HUDEP-2 (cell line): ENCODE data around the gene NXN.
"Not testable (repeated sequence)": the region's sequence is repeated elsewhere in the genome, so short reads cannot be mapped to it uniquely, and the experiment has no call there.

ENCODE experiments used
- DNase-seq, 76 experiments: peaks; one replicate each; lab custom pipeline; 2025; ENCODE audit not compliant: unreplicated experiment in 76 of 76; lab: John Stamatoyannopoulos, UW

The NXN gene

DNA sequence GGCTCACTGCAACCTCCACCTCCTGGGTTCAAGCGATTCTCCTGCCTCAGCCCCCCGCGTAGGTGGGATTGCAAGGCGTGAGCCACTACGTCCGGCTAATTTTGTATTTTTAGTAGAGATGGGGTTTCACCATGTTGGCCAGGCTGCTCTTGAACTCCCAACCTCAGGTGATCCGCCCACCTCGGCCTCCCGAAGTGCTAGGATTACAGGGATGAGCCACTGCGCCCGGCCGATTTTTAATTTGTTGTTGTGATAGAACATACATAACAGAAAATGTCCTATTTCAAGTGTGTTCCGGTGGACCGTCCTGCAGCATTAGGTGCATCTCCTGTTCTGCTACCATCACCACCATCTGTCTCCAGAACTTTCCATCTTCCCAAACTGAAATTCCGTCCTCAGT is 55.3 kb downstream of the NXN start:
- DNase-seq = not testable (repeated sequence)

DNA sequence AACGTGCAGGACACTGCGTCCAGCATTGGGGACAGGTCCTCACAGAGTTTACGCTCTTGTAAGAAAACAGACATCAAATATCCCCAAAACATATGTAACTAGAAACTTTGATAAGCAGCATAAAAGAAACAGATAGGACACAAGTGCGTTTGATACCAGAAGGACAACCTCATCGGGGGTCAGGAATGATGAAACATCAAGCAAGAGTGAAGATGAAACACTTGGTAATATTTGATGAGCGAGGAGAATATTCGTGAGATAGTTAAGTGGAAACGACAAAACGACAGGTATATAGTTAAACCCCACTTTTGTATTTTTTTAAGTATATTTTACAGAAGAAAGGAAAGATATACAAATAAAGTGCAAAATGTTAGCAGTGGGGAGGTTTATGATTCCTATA is 55.9 kb downstream of the NXN start:
- DNase-seq = no peak

DNA sequence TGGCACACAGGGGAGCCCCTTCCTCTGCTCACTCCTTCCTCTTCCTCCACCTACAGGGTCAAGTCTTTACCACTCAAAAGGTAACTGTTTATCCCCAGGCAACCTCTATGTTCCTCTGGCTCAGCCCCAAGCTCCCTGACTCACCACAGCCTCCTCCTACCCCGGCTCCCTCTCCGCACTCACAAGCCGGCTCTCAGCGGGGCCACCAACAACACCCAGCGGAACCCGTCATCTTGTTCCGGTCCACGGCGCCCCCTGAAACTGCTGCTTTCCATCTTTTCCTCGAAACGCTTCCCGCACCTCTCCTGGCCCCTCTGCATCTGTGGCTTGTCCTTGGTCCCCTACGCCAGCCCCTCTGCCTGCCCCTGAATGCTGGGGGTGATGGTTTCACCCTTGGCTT is 58.4 kb downstream of the NXN start:
- DNase-seq = no peak

DNA sequence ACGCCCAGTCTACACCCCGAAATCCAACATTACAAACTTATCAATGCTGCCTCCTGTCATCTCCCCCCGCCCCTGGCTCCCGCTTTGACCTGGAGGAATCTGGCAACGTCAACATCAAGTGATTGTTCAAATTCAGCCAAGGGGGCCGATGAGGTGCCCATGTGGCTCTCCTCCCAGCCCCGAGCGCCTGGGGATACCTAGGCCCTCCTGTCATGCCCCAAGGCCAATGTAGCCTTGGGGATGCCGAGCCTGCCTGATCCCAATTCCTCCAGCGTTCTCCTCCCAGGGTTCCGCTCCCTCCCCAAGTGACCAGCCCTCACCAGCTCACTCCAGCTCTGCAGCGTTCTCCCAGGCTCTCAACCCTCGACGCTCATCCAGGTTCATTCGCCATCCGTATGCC is 59.4 kb downstream of the NXN start:
- no peak for DNase-seq

DNA sequence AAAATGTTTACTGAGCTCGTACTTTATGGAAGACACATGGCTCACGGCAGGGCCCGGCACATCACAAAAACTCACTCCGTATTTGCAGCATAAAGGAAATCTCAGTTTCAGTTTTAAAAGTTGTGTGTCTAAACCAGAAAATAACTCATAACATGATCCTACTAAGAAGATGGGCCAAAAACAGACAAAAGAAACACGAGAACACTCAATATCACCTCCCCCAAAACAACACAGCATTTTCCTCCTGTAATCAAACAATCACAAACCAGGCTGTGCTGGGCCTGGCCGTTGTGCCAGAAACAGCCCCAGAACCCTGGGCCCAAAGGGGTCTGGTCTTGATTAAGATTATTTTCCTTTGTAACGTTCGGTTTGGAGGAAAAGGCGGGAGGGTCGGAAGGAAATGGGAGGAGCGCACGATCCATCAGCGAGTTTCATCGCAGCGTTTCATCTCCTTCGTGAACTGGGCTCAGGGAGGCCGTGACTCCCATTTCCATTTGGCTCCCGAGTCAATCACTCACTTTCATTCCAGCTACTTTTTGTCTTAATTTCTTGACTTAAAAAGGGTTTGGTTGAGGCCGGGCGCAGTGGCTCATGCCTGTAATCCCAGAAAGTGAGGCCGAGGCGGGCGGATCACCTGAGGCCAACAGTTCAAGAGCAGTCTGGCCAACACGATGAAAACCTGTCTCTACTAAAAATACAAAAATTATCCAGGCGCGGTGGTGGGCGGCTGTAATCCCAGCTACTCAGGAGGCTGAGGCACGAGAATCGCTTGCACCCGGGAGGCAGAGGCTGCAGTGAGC is 61.4 kb downstream of the NXN start:
- DNase-seq = no peak

DNA sequence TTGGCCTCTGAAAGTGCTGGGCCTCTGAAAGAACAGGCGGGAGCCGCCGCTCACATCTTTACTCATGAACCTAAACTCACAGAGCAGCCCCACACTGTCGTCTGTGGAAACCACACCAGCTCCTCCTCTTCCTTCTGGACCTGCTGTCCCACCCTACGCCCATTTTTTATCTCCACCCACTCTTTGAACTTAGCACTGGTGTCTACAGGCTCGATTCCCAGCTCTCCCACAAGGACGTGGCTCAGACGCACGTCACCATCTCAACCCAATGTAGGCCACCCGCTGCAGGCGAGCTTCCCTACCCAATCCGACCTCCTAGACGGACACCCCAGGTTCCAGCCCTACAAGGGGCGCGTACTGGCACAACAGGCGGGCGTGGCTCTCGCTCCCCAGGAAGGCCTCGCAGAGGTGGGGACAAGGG is 62.2 kb downstream of the NXN start:
- DNase-seq = no peak

DNA sequence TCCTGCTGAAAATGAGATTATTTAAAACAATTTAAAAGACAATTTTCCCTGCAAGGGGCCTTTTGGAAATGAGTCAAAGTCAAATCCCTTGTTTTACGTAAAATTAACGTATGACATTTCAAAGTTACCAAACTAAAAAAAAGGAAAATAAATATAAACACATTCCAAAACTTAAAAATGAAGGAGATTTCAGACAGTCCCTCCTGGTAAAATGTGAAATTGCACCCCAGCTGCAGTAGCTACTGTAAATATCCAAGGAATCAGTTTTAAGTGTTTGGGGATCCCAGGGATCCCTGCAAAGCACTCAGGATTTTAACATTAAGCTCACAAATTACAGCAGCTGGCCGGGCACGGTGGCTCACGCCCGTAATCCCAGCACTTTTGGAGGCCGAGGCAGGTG is 63.3 kb downstream of the NXN start:
- no peak for DNase-seq

DNA sequence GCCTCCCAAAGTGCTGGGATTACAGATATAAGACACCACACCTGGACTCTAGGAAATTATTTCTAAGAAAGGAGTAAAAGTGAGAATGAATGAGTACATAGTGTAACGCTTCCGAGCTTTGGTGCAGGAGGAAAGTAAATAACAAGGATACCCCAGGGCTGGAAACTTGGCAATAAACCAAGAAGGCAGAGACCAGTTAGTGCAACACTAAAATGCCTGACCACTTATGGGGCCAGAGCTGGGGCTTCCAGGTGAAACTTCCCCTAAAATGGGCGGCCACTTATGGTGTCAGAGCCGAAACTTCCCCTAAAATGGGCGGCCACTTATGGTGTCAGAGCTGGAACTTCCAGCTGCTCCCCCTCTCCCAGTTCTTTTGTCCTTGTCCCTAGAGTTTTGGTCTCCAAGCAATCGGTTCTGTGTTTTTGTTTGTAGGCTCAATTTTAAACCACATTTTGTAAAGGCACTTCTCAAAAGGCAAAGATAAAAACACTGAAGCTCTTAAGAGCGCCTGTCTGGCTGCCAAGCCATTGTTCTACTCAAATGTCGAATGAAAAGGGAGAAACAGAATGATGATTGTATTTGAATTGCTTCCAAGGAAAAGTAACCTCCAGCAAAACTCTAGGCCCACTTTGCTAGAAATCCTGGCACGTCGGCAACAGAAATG is 63.9 kb downstream of the NXN start:
- DNase-seq = no peak

DNA sequence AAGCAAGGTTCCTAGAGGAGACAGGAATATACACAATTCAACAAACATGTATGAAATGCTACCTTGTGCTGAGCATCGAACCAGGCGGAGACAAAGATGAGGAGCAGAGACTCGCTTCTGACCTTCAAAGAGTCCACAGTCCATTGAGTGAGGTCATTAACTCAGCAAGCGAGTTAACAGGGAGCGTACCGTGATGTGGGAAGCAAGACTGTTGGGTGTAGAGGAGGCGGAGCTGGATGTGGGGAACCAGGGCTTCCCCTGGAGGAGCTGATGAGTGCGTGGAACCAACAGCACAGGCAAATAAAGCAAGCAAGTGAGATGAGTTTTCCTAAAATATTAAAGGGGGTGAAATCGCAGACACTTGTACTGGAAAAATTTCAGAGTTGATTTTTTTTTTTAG is 65.0 kb downstream of the NXN start:
- DNase-seq = no peak

DNA sequence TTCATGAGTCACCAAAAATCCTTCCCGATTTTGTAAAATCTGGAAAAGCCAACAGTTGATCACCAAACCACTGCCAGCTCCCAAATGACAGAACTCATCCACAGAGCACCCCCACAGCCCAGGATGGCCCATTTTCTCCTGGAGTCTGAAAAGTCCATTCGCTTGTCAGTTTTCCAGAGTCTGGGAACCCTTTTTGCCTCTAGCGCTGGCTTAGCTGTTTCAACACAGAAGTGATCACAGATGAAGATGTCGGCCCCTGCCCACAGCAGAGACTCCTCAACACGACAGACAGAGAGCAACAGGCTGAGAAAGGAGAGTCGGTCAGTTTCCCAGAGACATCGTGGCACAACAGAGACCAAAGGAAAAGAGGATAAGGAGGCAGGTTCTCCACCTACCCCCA is 66.4 kb downstream of the NXN start:
- DNase-seq = no peak

DNA sequence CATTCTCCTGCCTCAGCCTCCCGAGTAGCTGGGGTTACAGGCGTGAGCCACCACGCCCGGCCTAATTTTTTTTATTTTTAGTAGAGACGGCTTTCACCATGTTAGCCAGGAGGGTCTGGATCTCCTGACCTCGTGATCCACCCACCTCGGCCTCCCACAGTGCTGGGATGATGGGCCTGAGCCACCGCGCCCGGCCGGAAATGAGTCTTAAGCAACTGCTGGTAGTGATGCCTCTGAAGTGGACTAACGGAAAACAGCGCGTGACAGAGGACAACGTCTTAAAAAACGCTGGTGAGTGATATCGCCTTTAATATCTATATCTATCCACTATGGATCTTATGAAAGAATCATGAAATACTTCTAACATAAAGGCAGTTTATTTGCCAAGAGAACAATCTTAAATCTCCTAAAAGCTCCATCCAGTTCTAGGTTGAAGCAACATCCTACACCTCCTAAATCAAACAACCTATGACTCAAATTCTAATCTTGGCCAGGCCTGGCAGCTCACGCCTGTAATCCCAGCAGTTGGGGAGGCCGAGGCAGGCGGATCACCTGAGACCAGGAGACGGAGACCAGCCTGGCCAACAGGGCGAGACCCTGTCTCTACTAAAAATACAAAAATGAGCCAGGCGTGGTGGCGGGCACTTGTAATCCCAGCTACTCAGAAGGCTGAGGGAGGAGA is 69.8 kb downstream of the NXN start:
- no peak for DNase-seq

DNA sequence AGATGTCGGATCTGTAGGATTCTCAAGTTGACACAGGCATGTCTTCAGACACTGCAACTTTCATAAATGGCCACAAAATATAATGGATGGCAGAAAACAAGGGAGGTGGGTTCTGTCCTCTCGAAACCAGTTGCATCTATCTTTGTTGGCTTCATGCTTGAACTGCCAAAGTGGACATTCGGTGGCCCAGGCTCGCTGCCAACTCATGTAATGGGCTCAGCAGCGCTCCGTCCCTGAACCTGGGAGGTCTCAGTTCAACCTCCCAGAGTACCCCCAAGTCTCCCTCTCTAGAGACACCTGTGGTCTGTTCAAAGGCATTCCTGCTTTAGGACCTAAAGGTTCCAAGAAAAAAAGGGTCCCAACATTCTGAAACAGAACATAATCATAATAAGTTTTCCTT is 71.9 kb downstream of the NXN start:
- no peak for DNase-seq

DNA sequence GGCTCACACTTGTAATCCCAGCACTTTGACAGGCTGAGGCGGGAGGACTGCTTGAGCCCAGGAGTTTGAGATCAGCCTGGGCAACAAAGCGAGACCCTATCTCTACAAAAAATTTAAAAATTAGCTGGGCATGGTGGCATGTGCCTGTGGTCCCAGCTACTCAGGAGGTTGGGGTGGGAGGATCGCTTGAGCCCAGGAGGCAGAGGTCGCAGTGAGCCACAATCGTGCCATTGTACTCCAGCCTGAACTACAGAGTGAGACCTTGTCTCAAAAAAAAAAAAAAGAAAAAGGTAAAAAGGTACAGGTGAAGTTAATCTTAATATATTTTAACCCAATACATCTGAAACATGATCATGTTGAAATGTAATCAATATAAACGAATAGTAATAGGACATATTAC is 73.9 kb downstream of the NXN start:
- DNase-seq = not testable (repeated sequence)

DNA sequence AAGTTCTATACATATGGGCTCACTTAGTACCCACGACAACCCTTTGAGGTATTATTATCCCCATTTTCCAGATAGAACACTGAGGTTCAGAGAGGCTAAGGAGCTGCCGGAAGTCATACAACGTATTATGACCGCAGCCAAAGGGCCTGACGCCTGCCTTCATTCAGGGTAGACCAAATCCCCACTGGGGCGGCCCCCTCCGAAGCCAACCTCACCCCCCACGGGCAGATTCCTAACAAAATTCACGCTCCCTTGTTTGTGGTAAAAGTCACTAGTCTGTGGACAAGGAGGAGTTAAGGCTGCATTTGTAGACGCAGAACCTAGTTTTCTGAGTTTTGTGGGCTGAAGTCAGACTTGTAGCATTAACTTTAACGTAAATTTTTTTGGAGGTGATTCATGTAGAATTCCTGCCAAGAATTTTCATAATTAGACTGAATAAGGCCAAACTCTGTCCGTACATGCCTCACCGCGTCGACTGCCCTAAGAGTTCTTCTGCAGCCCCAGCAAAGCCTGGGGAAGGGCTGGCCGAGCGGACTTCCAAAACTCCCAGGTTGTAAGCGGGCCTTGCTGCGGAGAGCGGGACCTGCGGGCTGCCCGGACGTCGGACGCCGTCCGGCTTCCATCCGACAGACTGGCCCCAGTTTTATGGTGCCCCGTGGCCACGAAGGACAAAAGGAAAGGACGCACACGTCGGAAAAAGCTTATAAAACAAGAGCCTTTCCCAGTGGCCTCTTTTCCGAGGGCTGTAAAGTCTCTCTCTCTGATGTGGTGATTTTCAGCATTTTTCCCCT is 75.7 kb downstream of the NXN start:
- DNase-seq = no peak

DNA sequence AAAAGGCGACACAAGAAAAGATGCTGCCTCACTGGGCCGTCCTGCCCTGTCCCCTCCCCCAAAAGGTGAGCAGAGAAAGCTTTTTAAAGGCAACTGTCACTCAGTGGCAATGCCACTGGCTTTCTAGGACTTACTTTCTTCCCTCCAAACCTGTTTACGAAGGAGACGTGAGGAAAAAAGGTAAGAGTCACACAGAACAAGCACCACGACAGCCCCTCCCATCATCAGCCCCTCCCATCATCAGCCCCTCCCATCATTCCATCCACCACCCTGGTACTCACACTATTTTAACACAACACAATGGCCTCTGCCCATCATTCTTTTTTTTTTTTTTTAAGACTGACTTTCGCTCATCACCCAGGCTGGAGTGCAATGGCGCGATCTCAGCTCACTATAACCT is 77.1 kb downstream of the NXN start:
- no peak for DNase-seq

DNA sequence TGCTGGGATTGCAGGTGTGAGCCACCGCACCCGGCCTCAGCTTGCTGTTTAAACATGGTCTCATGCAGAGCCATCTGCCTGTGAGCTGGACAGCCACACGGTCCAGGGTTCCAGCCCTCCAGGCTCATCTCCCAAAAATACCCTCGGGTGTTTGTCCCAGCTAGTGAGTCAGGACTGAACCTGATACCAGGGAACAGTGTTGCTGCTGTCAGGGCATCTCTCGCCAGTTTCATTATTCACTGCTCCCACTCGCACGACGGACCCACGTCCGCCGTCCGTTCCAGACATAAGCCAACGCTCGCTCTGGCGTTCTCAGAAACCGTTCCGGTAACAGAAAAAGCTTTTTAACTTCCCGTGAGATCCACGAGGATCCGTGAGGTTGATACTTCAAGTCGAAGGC is 77.6 kb downstream of the NXN start:
- DNase-seq = no peak

DNA sequence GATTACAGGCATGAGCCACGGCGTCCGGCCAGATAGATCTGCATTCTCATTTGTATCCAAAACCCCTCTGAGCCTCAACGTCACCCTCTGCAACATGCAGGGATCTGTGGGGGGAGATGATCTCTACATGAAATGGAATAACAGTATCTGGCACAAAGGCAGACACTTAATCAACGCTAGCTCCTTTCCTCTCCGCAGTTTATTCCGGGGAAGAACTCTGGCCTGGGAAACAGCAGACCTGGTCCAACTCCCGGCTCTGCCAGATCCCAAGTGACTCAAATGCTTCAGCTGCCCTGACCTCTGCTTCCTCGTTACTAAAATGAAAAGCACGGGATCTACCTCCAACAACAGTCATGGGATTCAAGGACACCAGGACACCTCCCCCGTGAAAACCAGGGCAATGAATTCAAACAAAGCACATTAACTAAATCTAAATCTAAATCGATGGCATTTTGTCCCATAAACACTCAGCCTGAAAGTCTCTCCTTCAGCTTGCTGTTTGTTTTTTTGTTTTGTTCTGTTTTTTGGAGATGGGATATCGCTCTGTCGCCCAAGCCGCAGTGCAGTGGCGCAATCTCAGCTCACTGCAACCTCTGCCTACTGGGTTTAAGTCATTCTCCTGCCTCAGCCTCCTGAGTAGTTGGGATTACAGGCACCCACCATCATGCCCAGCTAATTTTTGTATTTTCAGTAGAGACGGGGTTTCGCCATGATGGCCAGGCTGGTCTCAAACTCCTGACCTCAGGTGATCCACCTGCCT is 78.2 kb downstream of the NXN start:
- no peak for DNase-seq

DNA sequence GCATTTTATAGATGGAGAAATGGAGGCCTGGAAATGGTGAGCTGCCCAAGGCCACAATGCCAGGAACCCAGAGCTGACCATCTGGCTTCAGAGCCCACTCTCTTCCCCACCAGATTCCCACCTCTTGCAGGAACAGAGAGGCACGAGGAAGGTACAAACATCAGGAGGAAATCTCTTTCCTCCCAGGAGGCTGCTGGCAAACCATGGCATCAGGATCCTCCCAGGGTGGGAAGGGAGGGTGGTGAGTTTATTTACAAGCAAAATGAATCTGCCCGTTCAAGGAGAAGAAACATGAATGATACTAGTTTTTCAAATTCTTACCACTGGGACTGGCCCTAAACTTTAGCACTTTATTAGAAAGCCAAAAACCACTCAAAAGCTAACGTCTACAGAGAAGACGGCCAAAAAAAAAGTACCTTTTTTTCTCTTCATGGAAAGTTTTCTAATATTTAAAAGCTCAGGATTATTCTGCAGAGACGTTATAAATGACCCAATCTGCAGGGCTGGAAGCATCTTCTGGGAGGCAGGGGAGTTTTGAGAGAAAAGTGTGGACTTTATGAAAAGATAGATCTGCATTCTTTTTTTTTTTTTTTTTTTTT is 79.1 kb downstream of the NXN start:
- DNase-seq = no peak

DNA sequence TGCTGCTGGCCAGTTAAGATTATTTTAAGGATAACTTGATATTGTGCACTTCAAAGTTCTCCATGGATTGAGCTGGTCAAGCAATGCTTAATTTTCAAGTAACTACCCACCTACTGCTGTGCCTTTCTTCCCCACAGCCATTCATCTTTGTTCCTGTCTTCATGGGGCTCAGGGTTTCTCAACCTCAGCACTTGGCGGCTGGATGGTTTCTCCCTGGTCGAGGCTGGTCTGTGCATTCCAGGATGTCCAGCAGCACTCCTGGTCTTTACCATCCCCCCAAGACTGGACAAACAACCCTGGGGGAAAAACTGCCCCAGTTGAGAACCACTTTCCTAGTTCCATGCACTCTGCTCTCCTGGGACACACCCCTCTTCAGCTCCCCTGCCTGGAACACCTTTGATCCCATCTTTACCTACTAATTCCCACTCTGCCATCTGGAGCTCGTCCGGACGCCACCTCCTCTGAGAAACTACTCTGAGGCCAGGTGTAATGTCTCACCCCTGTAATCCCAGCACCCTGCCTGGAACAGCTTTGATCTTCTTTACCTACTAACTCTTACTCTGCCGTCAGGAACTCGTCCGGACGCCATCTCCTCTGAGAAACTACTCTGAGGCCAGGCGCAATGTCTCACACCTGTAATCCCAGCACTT is 81.5 kb downstream of the NXN start:
- DNase-seq = no peak
